BLaER1 (cell line): ENCODE measurements around the gene CASZ1.

Experiments used
- H3K27ac ChIP-seq: shearing (Covaris generic); formaldehyde crosslinking; 2 replicates; pipeline ENCODE4 v1.8.1; 2022
- H3K27me3 ChIP-seq: shearing (Covaris generic); formaldehyde crosslinking; 2 replicates; pipeline ENCODE4 v1.8.1; 2022
- H3K36me3 ChIP-seq: shearing (Covaris generic); formaldehyde crosslinking; 2 replicates; pipeline ENCODE4 v1.8.1; 2022
- H3K4me1 ChIP-seq: shearing (Covaris generic); formaldehyde crosslinking; 2 replicates; pipeline ENCODE4 v1.8.1; 2022
- H3K4me2 ChIP-seq: shearing (Covaris generic); formaldehyde crosslinking; 2 replicates; pipeline ENCODE4 v1.8.1; 2022
- H3K4me3 ChIP-seq: shearing (Covaris generic); formaldehyde crosslinking; 2 replicates; pipeline ENCODE4 v1.8.1; 2022
- H3K9ac ChIP-seq: shearing (Covaris generic); formaldehyde crosslinking; 2 replicates; pipeline ENCODE4 v1.8.1; 2022
- H3K9me3 ChIP-seq: shearing (Covaris generic); formaldehyde crosslinking; 2 replicates; pipeline ENCODE4 v1.8.1; 2022
- H4K20me1 ChIP-seq: shearing (Covaris generic); formaldehyde crosslinking; 2 replicates; pipeline ENCODE4 v1.8.1; 2022
- Cebpa-rat ChIP-seq: shearing (Covaris generic); IDR thresholded peaks from 2 replicates; pipeline ENCODE4 v1.8.1; 2022

The CASZ1 gene

GRCh38 chr1:10765734-10766478 is 30.5 kb downstream of the CASZ1 start:
- H3K27me3 ChIP-seq, result no peaks in the 10 kb centered on the region
- TF ChIP-seq Cebpa-rat, result no peak

GRCh38 chr1:10765304-10765703 is 31.1 kb downstream of the CASZ1 start:
- Histone ChIP-seq H3K4me1 (peaks cover 8% of the 10 kb centered on the region; the same call in 1 of the 2 replicates), H3K9me3 (no peaks in the 10 kb centered on the region), H4K20me1 (no peaks in the 10 kb centered on the region), H3K4me3 (no peak overlapping the region), H3K27me3 (no peaks in the 10 kb centered on the region), H3K27ac (no peak overlapping the region), H3K9ac (no peak overlapping the region), H3K4me2 (no peak overlapping the region), H3K36me3 (no peaks in the 10 kb centered on the region)
- TF ChIP-seq Cebpa-rat, result no peak

More at GRCh38 chr1:10765734-10766478, 30.5 kb downstream of the CASZ1 start:
- Histone ChIP-seq H3K9ac (no peak overlapping the region), H4K20me1 (no peaks in the 10 kb centered on the region), H3K4me2 (no peak overlapping the region), H3K36me3 (no peaks in the 10 kb centered on the region), H3K4me1 (peaks cover 8% of the 10 kb centered on the region; the same call in 1 of the 2 replicates), H3K9me3 (no peaks in the 10 kb centered on the region), H3K4me3 (no peak overlapping the region), H3K27ac (no peak overlapping the region)

GRCh38 chr1:10764296-10764798 is 32.1 kb downstream of the CASZ1 start:
- Histone ChIP-seq H3K36me3 (no peaks in the 10 kb centered on the region), H3K4me3 (no peak overlapping the region), H3K9me3 (no peaks in the 10 kb centered on the region), H4K20me1 (0 out of 2 replicates have a peak, but pooled peaks cover 5% of the 10 kb centered on the region), H3K4me2 (no peak overlapping the region), H3K27ac (no peak overlapping the region), H3K27me3 (no peaks in the 10 kb centered on the region), H3K4me1 (peaks cover 11% of the 10 kb centered on the region; the same call in 1 of the 2 replicates), H3K9ac (no peak overlapping the region)
- TF ChIP-seq Cebpa-rat, result no peak

- no peak for TF ChIP-seq Cebpa-rat
- Histone ChIP-seq H3K36me3 (no peaks in the 10 kb centered on the region), H3K27me3 (no peaks in the 10 kb centered on the region), H3K9ac (no peak overlapping the region), H3K27ac (no peak overlapping the region), H3K9me3 (no peaks in the 10 kb centered on the region), H3K4me2 (no peak overlapping the region), H4K20me1 (0 out of 2 replicates have a peak, but pooled peaks cover 9% of the 10 kb centered on the region), H3K4me3 (no peak overlapping the region), H3K4me1 (peaks cover 14% of the 10 kb centered on the region; the same call in 1 of the 2 replicates)
Measured at GRCh38 chr1:10762875-10763274, 33.6 kb downstream of the CASZ1 start.

- H3K27me3 ChIP-seq, result no peaks in the 10 kb centered on the region
- no peak overlapping the region for H3K9ac ChIP-seq
- no peaks in the 10 kb centered on the region for H3K9me3 ChIP-seq
- peaks cover 14% of the 10 kb centered on the region; the same call in 1 of the 2 replicates for H3K4me1 ChIP-seq
- no peak for TF ChIP-seq Cebpa-rat
- no peaks in the 10 kb centered on the region for H3K36me3 ChIP-seq
- H3K4me2 ChIP-seq, result no peak overlapping the region
- 0 out of 2 replicates have a peak, but pooled peaks cover 9% of the 10 kb centered on the region for H4K20me1 ChIP-seq
- H3K27ac ChIP-seq, result no peak overlapping the region
- no peak overlapping the region for H3K4me3 ChIP-seq
Measured at GRCh38 chr1:10762153-10762523, 34.3 kb downstream of the CASZ1 start.

- Histone ChIP-seq H3K27ac (no peak overlapping the region), H3K27me3 (no peaks in the 10 kb centered on the region), H3K9me3 (no peaks in the 10 kb centered on the region), H3K4me2 (no peak overlapping the region), H3K4me3 (no peak overlapping the region), H3K4me1 (peaks cover 16% of the 10 kb centered on the region), H3K36me3 (no peaks in the 10 kb centered on the region), H4K20me1 (0 out of 2 replicates have a peak, but pooled peaks cover 9% of the 10 kb centered on the region), H3K9ac (no peak overlapping the region)
- no peak for TF ChIP-seq Cebpa-rat
Measured at GRCh38 chr1:10761503-10762152, 34.8 kb downstream of the CASZ1 start.

- Histone ChIP-seq H3K9ac (no peak overlapping the region), H3K27me3 (no peaks in the 10 kb centered on the region), H3K9me3 (no peaks in the 10 kb centered on the region), H3K36me3 (no peaks in the 10 kb centered on the region), H3K4me3 (no peak overlapping the region), H3K27ac (no peak overlapping the region), H4K20me1 (0 out of 2 replicates have a peak, but pooled peaks cover 9% of the 10 kb centered on the region), H3K4me2 (no peak overlapping the region), H3K4me1 (peaks cover 23% of the 10 kb centered on the region)
- TF ChIP-seq Cebpa-rat, result no peak
Measured at GRCh38 chr1:10760566-10761502, 35.6 kb downstream of the CASZ1 start.

- TF ChIP-seq Cebpa-rat, result no peak
- H3K9me3 ChIP-seq, result no peaks in the 10 kb centered on the region
- no peaks in the 10 kb centered on the region for H3K27me3 ChIP-seq
- peak overlapping the region; percentile 26; the same call in 1 of the 2 replicates for H3K4me2 ChIP-seq
- no peak overlapping the region for H3K4me3 ChIP-seq
- H3K4me1 ChIP-seq, result peaks cover 36% of the 10 kb centered on the region
- no peak overlapping the region for H3K27ac ChIP-seq
- 0 out of 2 replicates have a peak, but pooled peaks cover 9% of the 10 kb centered on the region for H4K20me1 ChIP-seq
- H3K36me3 ChIP-seq, result no peaks in the 10 kb centered on the region
- H3K9ac ChIP-seq, result no peak overlapping the region
Measured at GRCh38 chr1:10759413-10760200, 36.8 kb downstream of the CASZ1 start.
